ACHN (cell line): Measurements from ENCODE around the gene DUSP19.
A peak's percentile ranks its signal among the peaks of the same experiment; 100 is the strongest.
"Not testable (repeated sequence)": the region's sequence is repeated elsewhere in the genome, so short reads cannot be mapped to it uniquely, and the experiment has no call there.

Source experiments
- DNase-seq: peaks from one replicate; pipeline ENCODE4 v3.0.0-alpha.2; 2015
- in situ Hi-C: cut with HindIII; loops from 2 replicates; pipeline ENCODE4 v1.10.0; 2017; ENCODE audit warnings: low sequenced_read_pairs, low pct_ligation_motif_present, low pct_unique_long_range_greater_than_20kb

DUSP19 gene

GRCh38 chr2:183078464-183079138, at the start of gene DUSP19:
TSS of gene DUSP19 (plus strand) at chr2:183078747. CDS start at chr2:183078934, 187 bp downstream.
- DNase-seq, result peak; percentile 98

GRCh38 chr2:183029219-183029618, 49.3 kb upstream of the DUSP19 start:
- in situ Hi-C loops, result no loop called here
- no peak for DNase-seq

More at GRCh38 chr2:183078464-183079138, at the start of gene DUSP19:
- in situ Hi-C loops, result no loop called here

- in situ Hi-C loops, result no loop called here
- DNase-seq, result no peak
Measured at GRCh38 chr2:183031911-183032794, 46.4 kb upstream of the DUSP19 start.

GRCh38 chr2:183033951-183034350, 44.6 kb upstream of the DUSP19 start:
- no peak for DNase-seq
- in situ Hi-C loops, result no loop called here

GRCh38 chr2:183034806-183035205, 43.7 kb upstream of the DUSP19 start:
- peak; percentile 24 for DNase-seq
- in situ Hi-C loops, result no loop called here

GRCh38 chr2:183035298-183035953, 43.1 kb upstream of the DUSP19 start:
- no peak for DNase-seq
- in situ Hi-C loops, result no loop called here

- DNase-seq, result no peak
- in situ Hi-C loops, result no loop called here
Measured at GRCh38 chr2:183035954-183036669, 42.4 kb upstream of the DUSP19 start.

- in situ Hi-C loops, result no loop called here
- DNase-seq, result no peak
Measured at GRCh38 chr2:183037074-183037552, 41.4 kb upstream of the DUSP19 start.

- in situ Hi-C loops, result no loop called here
- peak; percentile 50 for DNase-seq
Measured at GRCh38 chr2:183037553-183038340, 40.8 kb upstream of the DUSP19 start.

GRCh38 chr2:183038341-183039300, 39.9 kb upstream of the DUSP19 start, which contains the start of gene NCKAP1:
TSS of gene NCKAP1 (minus strand) at chr2:183038457. CDS start at chr2:183038099, 358 bp downstream.
- in situ Hi-C loops, result no loop called here
- DNase-seq, result peak; percentile 89

- in situ Hi-C loops, result no loop called here
- DNase-seq, result no peak
Measured at GRCh38 chr2:183040604-183041003, 37.9 kb upstream of the DUSP19 start.

- in situ Hi-C loops, DNase-seq: not testable (repeated sequence)
Measured at GRCh38 chr2:183043580-183043979, 35.0 kb upstream of the DUSP19 start.

- in situ Hi-C loops, result not testable (repeated sequence)
Measured at GRCh38 chr2:183047486-183048125, 30.9 kb upstream of the DUSP19 start.

GRCh38 chr2:183049420-183049819, 29.1 kb upstream of the DUSP19 start:
- in situ Hi-C loops, result no loop called here

More at GRCh38 chr2:183047486-183048125, 30.9 kb upstream of the DUSP19 start:
- not testable (repeated sequence) for DNase-seq

GRCh38 chr2:183057333-183057985, 21.1 kb upstream of the DUSP19 start:
- in situ Hi-C loops, result no loop called here
- DNase-seq, result no peak

More at GRCh38 chr2:183049420-183049819, 29.1 kb upstream of the DUSP19 start:
- DNase-seq, result no peak

- DNase-seq, result peak; percentile 66
- in situ Hi-C loops, result no loop called here
Measured at GRCh38 chr2:183059561-183059960, 19.0 kb upstream of the DUSP19 start.
